ENCODE data around the gene NUP85. TPM values are rescaled to one million over a fixed set of nuclear protein-coding genes. Genes with fewer than 3 reads are reported as not detected.

NUP85 gene
- 38.8 TPM for total RNA-seq

GRCh38 chr17:75205037-75205792 is at the start of gene NUP85:
Gene NUP85, plus strand, starts transcription at chr17:75205679. Its CDS starts 83 bp downstream, at chr17:75205762.

GRCh38 chr17:75182569-75183436 is 22.7 kb upstream of the NUP85 start, which contains the start of gene SUMO2:
Gene SUMO2, minus strand, starts transcription at chr17:75182959. Its CDS starts 125 bp downstream, at chr17:75182834.

GRCh38 chr17:75261336-75262111 is 56.0 kb downstream of the NUP85 start, which contains the start of the genes GGA3 and MRPS7:
Gene GGA3, minus strand, starts transcription at chr17:75261606. Its CDS starts 19 bp downstream, at chr17:75261587.
Gene MRPS7, plus strand, starts transcription at chr17:75261879. Its CDS starts 22 bp downstream, at chr17:75261901.

GRCh38 chr17:75270966-75271232 is 65.4 kb downstream of the NUP85 start, which contains the start of gene MIF4GD:
Gene MIF4GD, minus strand, starts transcription at chr17:75271231. Its CDS starts 1,036 bp downstream, at chr17:75270195.

Other genes with a start within 250 kb of the NUP85 start
- gene HID1, start 232.9 kb upstream of the NUP85 start, total RNA-seq = 30.4 TPM
- 8.8 TPM for gene CDR2L, start 218.0 kb upstream of the NUP85 start, total RNA-seq
- gene MRPL58, start 193.0 kb upstream of the NUP85 start, total RNA-seq = 11.3 TPM
- gene ATP5PD, start 158.7 kb upstream of the NUP85 start, total RNA-seq = 92.0 TPM
- 34.1 TPM for gene KCTD2, start 158.5 kb upstream of the NUP85 start, total RNA-seq
- 1.3 TPM for gene SLC16A5, start 117.7 kb upstream of the NUP85 start, total RNA-seq
- 4.7 TPM for gene ARMC7, start 95.7 kb upstream of the NUP85 start, total RNA-seq
- 23.2 TPM for gene NT5C, start 73.9 kb upstream of the NUP85 start, total RNA-seq
- 451 TPM for gene JPT1, start 51.2 kb upstream of the NUP85 start, total RNA-seq
- 135 TPM for gene SUMO2, start 22.7 kb upstream of the NUP85 start, total RNA-seq
- 16.3 TPM for gene GGA3, start 55.9 kb downstream of the NUP85 start, total RNA-seq
- 29.4 TPM for gene MRPS7, start 56.2 kb downstream of the NUP85 start, total RNA-seq
- gene MIF4GD, start 65.6 kb downstream of the NUP85 start, total RNA-seq = 6.9 TPM
- 11.9 TPM for gene SLC25A19, start 83.8 kb downstream of the NUP85 start, total RNA-seq
- gene GRB2, start 200.0 kb downstream of the NUP85 start, total RNA-seq = 141 TPM